GM06990 (cell line): ENCODE measurements around the gene ABCG4.
"Not testable (repeated sequence)": the region's sequence is repeated elsewhere in the genome, so short reads cannot be mapped to it uniquely, and the experiment has no call there.

Experiments used
- DNase-seq: peaks from one replicate; pipeline ENCODE4 v3.0.0-alpha.2; 2011; ENCODE audit not compliant: insufficient read length; ENCODE audit errors: extremely low read depth
- H3K27me3 ChIP-seq: replicated peaks from 2 replicates; pipeline ENCODE4 v1.6.0; 2011; ENCODE audit warnings: low read length; ENCODE audit not compliant: control insufficient read depth, insufficient read depth
- H3K36me3 ChIP-seq: 2 replicates; pipeline ENCODE4 v1.5.1; 2011; ENCODE audit warnings: low read length; ENCODE audit not compliant: control insufficient read depth, insufficient read depth
- H3K4me3 ChIP-seq: replicated peaks from 2 replicates; pipeline ENCODE4 v1.5.1; 2011; ENCODE audit warnings: low read depth, mild to moderate bottlenecking, control low read depth, low read length
- CTCF ChIP-seq: IDR thresholded peaks from 2 replicates; pipeline ENCODE4 v1.5.1; 2011; ENCODE audit warnings: low read length, control low read depth, mild to moderate bottlenecking, inconsistent platforms; ENCODE audit not compliant: insufficient read depth, poor library complexity, severe bottlenecking

ABCG4 gene

GRCh38 chr11:119149018-119149785 lies at the start of gene ABCG4:
Gene ABCG4 (plus strand): TSS chr11:119149052. CDS start chr11:119149966, 914 bp downstream.
- TF ChIP-seq CTCF: no peak
- H3K36me3 ChIP-seq: no peaks in the 10 kb centered on the region
- DNase-seq: no peak
- peaks cover 3% of the 10 kb centered on the region for H3K27me3 ChIP-seq
- peak within 1 kb of the TSS; percentile 44 for H3K4me3 ChIP-seq

- DNase-seq: no peak
- TF ChIP-seq CTCF: no peak
- peaks cover 10% of the 10 kb centered on the region for H3K36me3 ChIP-seq
- no peak overlapping the region for H3K4me3 ChIP-seq
- no peaks in the 10 kb centered on the region for H3K27me3 ChIP-seq
Measured at GRCh38 chr11:119099711-119100110, 49.1 kb upstream of the ABCG4 start.

- DNase-seq: no peak
- Histone ChIP-seq H3K27me3 (no peaks in the 10 kb centered on the region), H3K36me3 (peaks cover 10% of the 10 kb centered on the region), H3K4me3 (peak overlapping the region; percentile 92)
- TF ChIP-seq CTCF: peak; percentile 45
Measured at GRCh38 chr11:119100246-119100970, 48.4 kb upstream of the ABCG4 start.

GRCh38 chr11:119100994-119101758 lies 47.7 kb upstream of the ABCG4 start:
- peak; percentile 15 for TF ChIP-seq CTCF
- no peak for DNase-seq
- Histone ChIP-seq H3K4me3 (peak overlapping the region; percentile 92), H3K36me3 (peaks cover 10% of the 10 kb centered on the region), H3K27me3 (no peaks in the 10 kb centered on the region)

GRCh38 chr11:119101759-119102423 lies 47.0 kb upstream of the ABCG4 start, which contains the start of gene DPAGT1:
Gene DPAGT1 (minus strand): TSS chr11:119101853. CDS start chr11:119101655, 198 bp downstream.
- no peak for TF ChIP-seq CTCF
- DNase-seq: peak; percentile 87
- Histone ChIP-seq H3K27me3 (no peaks in the 10 kb centered on the region), H3K36me3 (peaks cover 6% of the 10 kb centered on the region), H3K4me3 (peak within 1 kb of the TSS; percentile 92)

GRCh38 chr11:119103161-119103664 lies 45.6 kb upstream of the ABCG4 start:
- not testable (repeated sequence) for H3K27me3 ChIP-seq, H3K36me3 ChIP-seq, DNase-seq
- peak overlapping the region; percentile 92 for H3K4me3 ChIP-seq
